ENCODE measurements around the gene USP15. TPM values are rescaled to one million over a fixed set of nuclear protein-coding genes. Genes with fewer than 3 reads are reported as not detected.

Gene USP15
- total and polyA plus RNA-seq, 8 donors: 16.7 to 43.0 (median 29.6) TPM

DNA sequence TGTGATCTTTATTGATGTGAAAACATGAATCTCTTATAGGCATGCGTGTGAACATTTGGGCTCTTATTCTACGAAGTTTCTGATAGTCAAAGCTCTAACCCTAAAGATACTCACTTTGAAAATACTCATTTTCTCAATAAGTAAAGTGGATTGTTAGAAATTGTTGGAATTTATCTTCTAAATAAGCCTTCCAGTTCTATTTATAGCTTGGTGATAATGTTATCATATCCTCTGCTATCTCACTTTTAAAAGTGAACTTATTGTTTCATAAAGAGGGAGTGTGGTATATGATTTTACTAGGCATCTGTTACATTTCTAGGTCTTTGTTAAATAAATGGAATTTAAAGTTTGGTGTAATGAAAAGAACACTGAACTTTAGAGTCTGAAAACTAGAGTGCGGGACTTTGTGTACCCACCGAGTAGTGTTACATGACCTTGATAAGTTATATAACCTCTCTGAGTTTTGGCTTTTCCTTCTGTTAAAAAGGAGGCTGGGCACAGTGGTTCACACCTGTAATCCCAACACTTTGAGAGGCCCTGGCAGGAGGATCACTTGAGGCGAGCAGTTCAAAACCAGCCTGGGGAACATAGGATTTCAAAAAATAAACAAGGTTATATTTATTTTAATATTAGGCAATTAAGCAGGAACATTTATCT lies 13.6 kb downstream of the USP15 start:
- DNase-seq (no peak), ATAC-seq (peak; percentile 60 to 85 (median 78)), FAIRE-seq (peak; percentile 23)
- Histone ChIP-seq H3K4me3 (no peak overlapping the region), H3K9me3 (no peaks in the 10 kb centered on the region), H3K27ac (no peak overlapping the region), H3K4me1 (peaks cover 23 to 43% (median 35%) of the 10 kb centered on the region in 3 donors), H3K27me3 (no peaks in the 10 kb centered on the region), H3K36me3 (no peaks in the 10 kb centered on the region)
- TF ChIP-seq, protein P1, sequence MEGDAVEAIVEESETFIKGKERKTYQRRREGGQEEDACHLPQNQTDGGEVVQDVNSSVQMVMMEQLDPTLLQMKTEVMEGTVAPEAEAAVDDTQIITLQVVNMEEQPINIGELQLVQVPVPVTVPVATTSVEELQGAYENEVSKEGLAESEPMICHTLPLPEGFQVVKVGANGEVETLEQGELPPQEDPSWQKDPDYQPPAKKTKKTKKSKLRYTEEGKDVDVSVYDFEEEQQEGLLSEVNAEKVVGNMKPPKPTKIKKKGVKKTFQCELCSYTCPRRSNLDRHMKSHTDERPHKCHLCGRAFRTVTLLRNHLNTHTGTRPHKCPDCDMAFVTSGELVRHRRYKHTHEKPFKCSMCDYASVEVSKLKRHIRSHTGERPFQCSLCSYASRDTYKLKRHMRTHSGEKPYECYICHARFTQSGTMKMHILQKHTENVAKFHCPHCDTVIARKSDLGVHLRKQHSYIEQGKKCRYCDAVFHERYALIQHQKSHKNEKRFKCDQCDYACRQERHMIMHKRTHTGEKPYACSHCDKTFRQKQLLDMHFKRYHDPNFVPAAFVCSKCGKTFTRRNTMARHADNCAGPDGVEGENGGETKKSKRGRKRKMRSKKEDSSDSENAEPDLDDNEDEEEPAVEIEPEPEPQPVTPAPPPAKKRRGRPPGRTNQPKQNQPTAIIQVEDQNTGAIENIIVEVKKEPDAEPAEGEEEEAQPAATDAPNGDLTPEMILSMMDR (IDR thresholded peaks at IDR 0.05): no peak
- WGBS, 2 donors: 30 to 32% methylated on average over 5 of the region's 5 CpGs
- intact Hi-C loops (cut with DNase I): no loop called here

DNA sequence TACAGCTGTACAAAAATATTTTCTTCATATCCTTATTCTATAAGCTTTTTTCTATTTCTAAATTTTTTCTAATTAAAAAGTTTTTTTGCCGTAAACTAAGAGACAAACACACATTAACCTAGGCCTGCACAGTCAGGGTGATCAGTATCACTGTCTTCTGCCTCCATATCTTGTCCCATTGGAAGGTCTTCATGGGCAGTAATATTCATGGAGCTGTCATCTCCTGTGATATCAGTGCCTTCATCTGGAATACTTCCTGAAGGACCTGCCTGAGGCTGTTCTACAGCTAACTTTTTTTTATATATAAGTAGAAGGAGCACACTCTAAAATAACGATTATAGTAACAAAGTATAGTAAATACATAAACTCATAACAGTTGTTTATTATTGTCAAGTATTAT lies 17.8 kb downstream of the USP15 start:
- FAIRE-seq (no peak), DNase-seq (no peak), ATAC-seq (no peak)
- H3K27ac ChIP-seq: no peak overlapping the region
- no peaks in the 10 kb centered on the region for H3K36me3 ChIP-seq
- 91 to 93% methylated on average over 2 of the region's 2 CpGs for WGBS, 2 donors
- no peaks in the 10 kb centered on the region for H3K27me3 ChIP-seq
- H3K4me3 ChIP-seq: no peak overlapping the region
- peaks cover 12 to 32% (median 21%) of the 10 kb centered on the region in 3 donors for H3K4me1 ChIP-seq
- TF ChIP-seq, protein P1 (IDR thresholded peaks at IDR 0.05): no peak
- H3K9me3 ChIP-seq: no peaks in the 10 kb centered on the region
- intact Hi-C loops (cut with DNase I): no loop called here

DNA sequence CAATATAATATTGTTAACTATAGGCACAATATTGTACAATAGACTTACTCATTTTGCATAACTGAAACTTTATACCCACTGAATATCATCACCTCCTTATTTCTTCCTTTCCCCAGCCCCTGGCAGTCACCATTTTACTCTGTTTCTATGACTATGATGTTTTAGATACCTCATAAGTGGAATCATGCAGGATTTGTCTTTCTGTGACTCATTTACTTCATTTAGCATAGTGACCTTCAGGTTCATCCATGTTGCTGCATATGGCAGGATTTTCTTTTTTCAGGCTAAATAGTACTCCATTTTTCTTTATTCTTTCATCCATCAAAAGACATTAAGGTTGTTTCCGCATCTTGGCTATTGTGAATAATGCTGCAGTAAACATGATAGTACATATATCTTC lies 18.9 kb downstream of the USP15 start:
- Histone ChIP-seq H3K4me1 (peaks cover 12 to 29% (median 21%) of the 10 kb centered on the region in 3 donors), H3K27ac (no peak overlapping the region), H3K36me3 (no peaks in the 10 kb centered on the region), H3K27me3 (no peaks in the 10 kb centered on the region), H3K9me3 (no peaks in the 10 kb centered on the region), H3K4me3 (no peak overlapping the region)
- TF ChIP-seq, protein P1 (IDR thresholded peaks at IDR 0.05): no peak
- DNase-seq: no peak
- ATAC-seq: no peak
- FAIRE-seq: no peak
- WGBS, 2 donors: 97 to 100% methylated on average over 1 of the region's 1 CpG
- intact Hi-C loops (cut with DNase I): no loop called here

DNA sequence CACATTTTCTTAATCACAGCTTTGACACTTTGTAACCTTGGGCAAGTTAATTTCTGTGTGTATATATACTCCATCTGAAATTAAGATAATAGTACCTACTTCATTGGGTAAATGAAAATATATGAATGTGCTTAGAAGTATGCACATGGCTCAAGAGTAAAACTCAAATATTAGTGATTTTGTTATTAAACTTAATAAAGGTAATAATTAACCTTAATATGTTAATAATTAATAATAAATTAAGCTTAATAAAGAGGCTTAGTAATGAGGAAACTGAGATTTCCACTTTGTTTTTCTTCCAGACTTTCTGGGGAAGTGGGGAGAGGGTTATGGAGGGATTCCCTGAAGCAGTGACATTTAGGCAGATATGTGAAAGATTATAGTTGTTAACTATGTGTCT lies 19.8 kb downstream of the USP15 start:
- no peak for FAIRE-seq

More for the DNA sequence above, 19.8 kb downstream of the USP15 start:
- intact Hi-C loops (cut with DNase I): no loop called here
- Histone ChIP-seq H3K27me3 (no peaks in the 10 kb centered on the region), H3K27ac (no peak overlapping the region), H3K4me3 (no peak overlapping the region), H3K4me1 (peaks cover 12 to 20% (median 15%) of the 10 kb centered on the region in 3 donors), H3K9me3 (no peaks in the 10 kb centered on the region), H3K36me3 (no peaks in the 10 kb centered on the region)
- DNase-seq: no peak
- ATAC-seq: no peak
- TF ChIP-seq, protein P1 (IDR thresholded peaks at IDR 0.05): no peak
